Keratinocyte (primary cell): ENCODE data around the gene PHKA2.

Experiments used
- EZH2 ChIP-seq: IDR thresholded peaks from one replicate; pipeline ENCODE4 v1.6.1; 2012; ENCODE audit warnings: inconsistent platforms, mild to moderate bottlenecking, low read length, moderate library complexity
- TF ChIP-seq, protein P1 (sequence below), 3 experiments: IDR thresholded peaks in 1 of 3; conservative IDR thresholded peaks in 1 of 3; optimal IDR thresholded peaks in 1 of 3; 2 replicates in 2 of 3; 3 replicates in 1 of 3; pipeline versions ENCODE3 to v1.5.1; 2011; ENCODE audit warnings: low read length in 3 of 3, mild to moderate bottlenecking in 3 of 3, moderate library complexity in 2 of 3, control low read depth in 1 of 3, inconsistent platforms in 1 of 3; ENCODE audit not compliant: insufficient read depth in 2 of 3; ENCODE audit errors: extremely low read depth in 1 of 3

DNA sequence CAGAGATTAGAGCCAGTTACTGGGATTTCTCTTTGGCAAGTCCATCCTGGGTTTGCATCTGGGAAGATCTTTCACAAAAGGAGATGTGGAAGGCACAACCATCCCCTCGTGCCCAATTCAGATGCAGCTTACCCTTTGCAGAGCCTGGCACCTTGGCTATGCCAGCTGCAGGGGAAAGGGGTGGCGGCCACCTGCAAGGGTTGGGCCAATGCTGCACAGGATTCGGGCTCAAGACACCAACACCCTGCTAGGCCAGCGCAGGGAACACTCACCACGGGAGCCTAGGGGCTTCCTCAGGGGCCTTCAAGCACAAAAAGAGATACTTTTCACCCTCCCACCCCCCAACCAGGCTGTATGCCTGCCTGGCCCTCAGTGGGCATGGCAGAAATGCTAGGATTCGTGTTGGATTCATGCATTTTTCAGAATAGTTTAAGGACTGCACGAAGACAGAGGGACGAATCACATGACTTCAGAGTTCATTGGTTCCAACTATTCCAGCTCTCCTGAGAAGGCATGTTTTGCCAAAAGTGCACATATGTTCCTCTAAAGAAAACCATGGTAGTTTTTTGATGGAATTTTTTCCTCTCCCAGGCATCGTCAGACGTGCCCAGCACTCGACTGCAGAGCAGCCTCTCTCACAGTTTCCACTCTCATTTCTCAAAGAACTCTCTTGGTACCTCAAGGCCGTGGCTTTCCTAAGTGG is 94.4 kb downstream of the PHKA2 start:
- TF ChIP-seq, protein P1, sequence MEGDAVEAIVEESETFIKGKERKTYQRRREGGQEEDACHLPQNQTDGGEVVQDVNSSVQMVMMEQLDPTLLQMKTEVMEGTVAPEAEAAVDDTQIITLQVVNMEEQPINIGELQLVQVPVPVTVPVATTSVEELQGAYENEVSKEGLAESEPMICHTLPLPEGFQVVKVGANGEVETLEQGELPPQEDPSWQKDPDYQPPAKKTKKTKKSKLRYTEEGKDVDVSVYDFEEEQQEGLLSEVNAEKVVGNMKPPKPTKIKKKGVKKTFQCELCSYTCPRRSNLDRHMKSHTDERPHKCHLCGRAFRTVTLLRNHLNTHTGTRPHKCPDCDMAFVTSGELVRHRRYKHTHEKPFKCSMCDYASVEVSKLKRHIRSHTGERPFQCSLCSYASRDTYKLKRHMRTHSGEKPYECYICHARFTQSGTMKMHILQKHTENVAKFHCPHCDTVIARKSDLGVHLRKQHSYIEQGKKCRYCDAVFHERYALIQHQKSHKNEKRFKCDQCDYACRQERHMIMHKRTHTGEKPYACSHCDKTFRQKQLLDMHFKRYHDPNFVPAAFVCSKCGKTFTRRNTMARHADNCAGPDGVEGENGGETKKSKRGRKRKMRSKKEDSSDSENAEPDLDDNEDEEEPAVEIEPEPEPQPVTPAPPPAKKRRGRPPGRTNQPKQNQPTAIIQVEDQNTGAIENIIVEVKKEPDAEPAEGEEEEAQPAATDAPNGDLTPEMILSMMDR (optimal IDR thresholded peaks at IDR 0.05 in 1 of 3, IDR thresholded peaks at IDR 0.05 in 1 of 3, conservative IDR thresholded peaks at IDR 0.05 in 1 of 3; ENCODE audit: extremely low read depth in 1 of 3, insufficient read depth in 2 of 3, low read length in 3 of 3), result no peak
- TF ChIP-seq EZH2, result no peak
